Smooth muscle cell of the umbilical artery (primary cell): ENCODE results near the gene SEMA3G. TPM values are rescaled to one million over a fixed set of nuclear protein-coding genes. Genes with fewer than 3 reads are reported as not detected.

Experiments used
- total RNA-seq: library from RNA; depleted of rRNA; stranded (reverse); fragments of >200 nt; gene quantifications from 2 replicates; pipeline ENCODE4 v1.2.3, GENCODE V29; 2014

SEMA3G gene
- 0.09 TPM in 1 of 2 replicates, not detected in the other for total RNA-seq

DNA sequence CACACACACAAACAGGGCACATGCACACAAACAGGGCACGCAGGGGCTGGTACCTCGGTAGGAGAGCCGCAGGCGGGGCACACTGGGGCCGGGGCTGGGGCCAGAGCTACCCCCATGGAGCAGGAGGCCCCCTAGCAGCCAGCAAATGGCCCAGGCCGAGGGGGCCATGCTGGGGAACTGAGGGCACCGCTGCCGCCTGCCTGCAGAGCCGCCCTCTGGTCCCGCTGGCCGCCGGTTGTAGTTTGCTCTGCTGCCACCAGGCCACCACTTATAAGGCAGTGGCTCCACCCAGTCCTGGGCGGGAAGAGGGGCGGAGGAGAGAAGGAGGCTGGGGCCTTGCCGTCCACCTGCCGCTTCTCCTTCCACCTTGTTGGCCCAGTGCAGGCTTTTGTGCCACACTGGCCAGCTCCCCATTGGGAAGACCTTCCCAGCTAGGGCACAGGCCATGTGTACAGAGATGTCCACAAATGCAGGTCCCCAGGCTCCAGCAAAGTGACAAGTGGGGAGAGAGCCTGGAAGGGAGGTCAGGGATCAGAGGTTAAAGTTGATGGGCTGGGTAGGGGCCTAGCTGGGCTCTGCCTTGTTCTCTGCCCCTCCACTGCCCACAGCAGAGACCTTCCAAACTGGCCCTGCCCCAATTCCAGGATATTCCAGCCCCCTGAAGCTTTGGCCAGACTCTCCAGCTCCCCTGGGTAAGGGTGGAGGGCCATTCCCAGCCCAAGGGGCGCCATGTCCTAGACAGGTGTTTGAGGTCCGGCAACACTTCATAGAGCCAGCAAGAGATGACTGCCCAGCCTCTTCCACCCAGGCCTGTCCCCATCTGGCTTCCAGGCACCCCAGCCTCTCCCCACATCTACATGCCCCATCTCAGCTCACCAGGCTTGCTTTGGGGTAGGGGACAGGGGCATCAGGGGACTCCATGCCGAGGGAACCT lies at the start of gene SEMA3G:
Gene SEMA3G (minus strand): TSS at position 244 of the 934 bp plus-strand sequence. CDS start 76 bp downstream, at position 168.

DNA sequence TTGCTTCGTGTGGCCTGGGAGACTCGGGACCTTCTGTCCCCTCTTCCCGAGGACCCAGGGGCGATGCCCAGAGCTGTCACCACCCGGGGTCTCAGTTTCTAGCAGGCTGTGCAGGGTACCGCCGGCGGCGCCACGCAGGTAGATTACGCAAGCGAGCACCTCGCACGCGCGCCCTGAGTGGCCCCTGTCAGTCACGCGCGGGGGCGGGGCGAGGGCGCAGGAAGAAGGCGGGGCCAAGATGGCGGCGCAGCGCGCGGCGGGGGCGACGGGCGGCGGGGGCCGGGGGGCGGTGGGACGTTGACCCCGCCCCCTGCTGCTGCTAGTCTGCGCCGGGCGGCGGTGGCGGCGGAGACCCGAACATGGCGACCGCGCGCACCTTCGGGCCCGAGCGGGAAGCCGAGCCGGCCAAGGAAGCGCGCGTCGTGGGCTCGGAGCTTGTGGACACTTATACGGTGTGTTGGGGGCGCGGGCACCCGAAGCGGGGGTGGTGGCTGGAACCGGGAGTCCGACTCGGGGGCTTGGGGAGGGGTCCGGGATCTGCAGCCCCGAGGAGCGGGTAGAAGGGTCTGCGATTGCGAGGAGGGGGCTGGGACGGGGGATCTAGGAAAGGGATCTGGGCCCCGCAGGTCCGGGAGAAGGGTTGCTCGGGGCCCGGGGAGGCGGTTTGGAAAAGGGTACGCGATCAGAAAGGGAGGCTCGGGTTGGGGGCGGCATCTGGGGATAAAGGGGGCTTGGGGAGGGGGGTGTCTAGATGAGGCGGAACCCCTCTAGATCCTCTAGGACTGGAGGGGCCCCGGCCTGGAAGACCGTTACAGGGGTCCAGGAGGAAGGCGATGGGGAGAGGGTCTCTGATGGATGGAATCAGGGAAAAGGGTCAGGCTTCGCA lies 10.6 kb upstream of the SEMA3G start, which contains the start of gene NISCH:
Gene NISCH (plus strand): TSS at position 322 of the 886 bp plus-strand sequence. CDS start 38 bp downstream, at position 360.

DNA sequence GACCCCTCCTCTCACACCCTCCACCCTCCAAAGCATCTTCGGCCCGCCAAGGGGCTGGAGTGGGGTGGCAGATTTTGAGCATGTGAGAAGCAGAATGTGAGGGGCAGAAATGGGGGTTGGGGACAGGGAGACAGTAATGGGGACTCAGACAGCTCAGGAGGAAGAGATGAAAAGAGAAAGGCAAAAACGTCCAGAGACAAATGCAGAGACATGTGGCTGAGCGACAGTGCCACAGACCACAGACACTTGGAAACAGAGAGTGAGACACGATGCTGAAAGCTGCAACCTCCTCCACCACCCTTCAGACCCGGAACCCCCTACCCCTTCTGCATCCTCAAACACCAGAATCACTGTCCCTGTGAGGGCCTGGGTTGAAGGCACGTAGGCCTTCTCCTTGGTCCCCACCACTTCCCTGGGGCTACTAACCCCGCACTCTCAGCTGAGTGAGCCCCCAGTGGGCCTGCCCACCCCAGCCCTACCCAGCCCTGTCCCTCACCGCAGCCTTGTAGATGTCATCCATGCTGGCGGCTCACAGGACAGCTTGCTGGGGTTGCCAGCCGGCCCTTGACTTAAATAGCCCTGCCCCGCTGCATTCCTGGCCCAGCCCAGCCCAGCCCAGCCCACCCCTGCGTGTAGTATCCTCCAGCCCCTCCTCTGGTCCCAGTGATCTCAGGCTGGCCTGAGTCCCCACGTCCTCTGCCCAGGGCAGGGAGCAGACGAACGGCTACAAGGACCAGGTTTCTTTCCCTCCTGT lies 8.8 kb upstream of the SEMA3G start, which contains the start of gene TNNC1:
Gene TNNC1 (minus strand): TSS at position 546 of the 754 bp plus-strand sequence. CDS start 26 bp downstream, at position 520.

Other genes starting within 250 kb of the SEMA3G start
- 46.3 and 53.3 TPM in 2 replicates for gene ALAS1, start 246.9 kb downstream of the SEMA3G start, total RNA-seq
- gene TLR9, start 219.5 kb downstream of the SEMA3G start, total RNA-seq, result under 0.01 TPM in 1 of 2 replicates, not detected in the other
- gene TWF2, start 205.9 kb downstream of the SEMA3G start, total RNA-seq, result 91.8 and 107 TPM in 2 replicates
- gene PPM1M, start 199.3 kb downstream of the SEMA3G start, total RNA-seq, result 23.2 and 23.4 TPM in 2 replicates
- 65.0 and 79.3 TPM in 2 replicates for gene WDR82, start 166.5 kb downstream of the SEMA3G start, total RNA-seq
- gene GLYCTK, start 157.3 kb downstream of the SEMA3G start, total RNA-seq, result 5.6 and 6.2 TPM in 2 replicates
- 3.0 and 5.6 TPM in 2 replicates for gene DNAH1, start 128.8 kb downstream of the SEMA3G start, total RNA-seq
- gene BAP1, start 35.1 kb downstream of the SEMA3G start, total RNA-seq, result 40.7 and 52.1 TPM in 2 replicates
- 2.4 and 3.6 TPM in 2 replicates for gene PHF7, start 34.4 kb downstream of the SEMA3G start, total RNA-seq
- 0.89 TPM in 1 of 2 replicates, not detected in the other for gene TNNC1, start 8.9 kb upstream of the SEMA3G start, total RNA-seq
- 102 and 113 TPM in 2 replicates for gene NISCH, start 10.5 kb upstream of the SEMA3G start, total RNA-seq
- gene STAB1, start 50.2 kb upstream of the SEMA3G start, total RNA-seq, result 1.1 and 1.2 TPM in 2 replicates
- 227 and 292 TPM in 2 replicates for gene NT5DC2, start 88.8 kb upstream of the SEMA3G start, total RNA-seq
- 2.3 and 3.0 TPM in 2 replicates for gene UQCC5, start 91.5 kb upstream of the SEMA3G start, total RNA-seq
- 69.2 and 96.1 TPM in 2 replicates for gene PBRM1, start 240.8 kb upstream of the SEMA3G start, total RNA-seq
- 136 and 151 TPM in 2 replicates for gene GNL3, start 240.9 kb upstream of the SEMA3G start, total RNA-seq